Keratinocyte (primary cell): ENCODE results near the gene DFFB.

ENCODE experiments used
- EZH2 ChIP-seq: IDR thresholded peaks from one replicate; pipeline ENCODE4 v1.6.1; 2012; ENCODE audit warnings: inconsistent platforms, mild to moderate bottlenecking, low read length, moderate library complexity
- TF ChIP-seq, protein P1 (sequence below), 3 experiments: IDR thresholded peaks in 1 of 3; conservative IDR thresholded peaks in 1 of 3; optimal IDR thresholded peaks in 1 of 3; 2 replicates in 2 of 3; 3 replicates in 1 of 3; pipeline versions ENCODE3 to v1.5.1; 2011; ENCODE audit warnings: low read length in 3 of 3, mild to moderate bottlenecking in 3 of 3, moderate library complexity in 2 of 3, control low read depth in 1 of 3, inconsistent platforms in 1 of 3; ENCODE audit not compliant: insufficient read depth in 2 of 3; ENCODE audit errors: extremely low read depth in 1 of 3

DNA sequence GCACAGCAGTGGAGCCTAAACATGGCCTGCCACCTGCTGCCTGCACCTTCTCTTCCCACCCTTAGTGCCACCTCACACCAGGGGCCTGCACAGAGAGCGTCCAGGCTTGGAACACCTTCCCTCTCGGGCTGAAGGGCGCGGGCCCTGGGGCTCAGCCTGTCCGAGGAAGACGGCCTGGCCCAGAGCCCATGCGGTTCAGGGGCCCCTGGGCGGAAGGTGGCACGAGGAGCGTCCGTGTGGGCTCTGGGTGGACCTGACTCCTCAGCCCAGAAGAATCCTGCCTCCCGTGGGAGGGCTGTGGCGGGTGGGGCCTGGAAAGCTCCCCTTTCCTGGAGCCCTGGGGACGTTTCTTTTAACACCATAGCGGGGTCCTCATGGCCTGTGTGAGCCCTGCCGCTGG is 19.4 kb downstream of the DFFB start:
- TF ChIP-seq EZH2 = no peak
- TF ChIP-seq, protein P1, sequence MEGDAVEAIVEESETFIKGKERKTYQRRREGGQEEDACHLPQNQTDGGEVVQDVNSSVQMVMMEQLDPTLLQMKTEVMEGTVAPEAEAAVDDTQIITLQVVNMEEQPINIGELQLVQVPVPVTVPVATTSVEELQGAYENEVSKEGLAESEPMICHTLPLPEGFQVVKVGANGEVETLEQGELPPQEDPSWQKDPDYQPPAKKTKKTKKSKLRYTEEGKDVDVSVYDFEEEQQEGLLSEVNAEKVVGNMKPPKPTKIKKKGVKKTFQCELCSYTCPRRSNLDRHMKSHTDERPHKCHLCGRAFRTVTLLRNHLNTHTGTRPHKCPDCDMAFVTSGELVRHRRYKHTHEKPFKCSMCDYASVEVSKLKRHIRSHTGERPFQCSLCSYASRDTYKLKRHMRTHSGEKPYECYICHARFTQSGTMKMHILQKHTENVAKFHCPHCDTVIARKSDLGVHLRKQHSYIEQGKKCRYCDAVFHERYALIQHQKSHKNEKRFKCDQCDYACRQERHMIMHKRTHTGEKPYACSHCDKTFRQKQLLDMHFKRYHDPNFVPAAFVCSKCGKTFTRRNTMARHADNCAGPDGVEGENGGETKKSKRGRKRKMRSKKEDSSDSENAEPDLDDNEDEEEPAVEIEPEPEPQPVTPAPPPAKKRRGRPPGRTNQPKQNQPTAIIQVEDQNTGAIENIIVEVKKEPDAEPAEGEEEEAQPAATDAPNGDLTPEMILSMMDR (optimal IDR thresholded peaks at IDR 0.05 in 1 of 3, IDR thresholded peaks at IDR 0.05 in 1 of 3, conservative IDR thresholded peaks at IDR 0.05 in 1 of 3; ENCODE audit: extremely low read depth in 1 of 3, insufficient read depth in 2 of 3, low read length in 3 of 3) = no peak
